CD14-positive monocyte (primary cell): ENCODE results near the gene UBASH3B. TPM values are rescaled to one million over a fixed set of nuclear protein-coding genes. Genes with fewer than 3 reads are reported as not detected.

Source experiments
- DNase-seq, 3 donors: peaks; one replicate each; pipeline ENCODE4 v3.0.0-alpha.2; 2011 to 2022
- H2AFZ ChIP-seq: 2 replicates; pipeline ENCODE4 v1.6.0; 2012; ENCODE audit warnings: mild to moderate bottlenecking, low read depth, low read length, inconsistent platforms; ENCODE audit not compliant: insufficient read depth, poor library complexity, severe bottlenecking
- H3K27ac ChIP-seq, 2 donors: 1 replicate in 1 of 2; 2 replicates in 1 of 2; pipeline ENCODE4 v1.5.1; 2012 to 2013; ENCODE audit warnings: low read length in 2 of 2, control low read depth in 1 of 2, inconsistent platforms in 1 of 2, low read depth in 1 of 2, mild to moderate bottlenecking in 1 of 2
- H3K27me3 ChIP-seq, 2 donors: one replicate each; pipeline versions ENCODE4 v1.6.0 to v1.6.1; 2011 to 2013; ENCODE audit warnings: low read length in 2 of 2; ENCODE audit not compliant: control insufficient read depth in 2 of 2, insufficient read depth in 2 of 2
- H3K36me3 ChIP-seq, 2 donors: replicated peaks in 1 of 2; 1 replicate in 1 of 2; 2 replicates in 1 of 2; pipeline versions ENCODE4 v1.5.1 to v1.6.1; 2012 to 2013; ENCODE audit warnings: low read length in 2 of 2, control low read depth in 1 of 2, inconsistent platforms in 1 of 2, mild to moderate bottlenecking in 1 of 2; ENCODE audit not compliant: insufficient read depth in 2 of 2, control insufficient read depth in 1 of 2
- H3K4me1 ChIP-seq, 2 donors: 1 replicate in 1 of 2; 2 replicates in 1 of 2; pipeline versions ENCODE4 v1.5.1 to v1.6.1; 2012 to 2013; ENCODE audit warnings: low read length in 2 of 2, control low read depth in 1 of 2, inconsistent platforms in 1 of 2, mild to moderate bottlenecking in 1 of 2, moderate library complexity in 1 of 2; ENCODE audit not compliant: insufficient read depth in 2 of 2, control insufficient read depth in 1 of 2
- H3K4me2 ChIP-seq: replicated peaks from 2 replicates; pipeline ENCODE3; 2012; ENCODE audit warnings: low read length, moderate library complexity, mild to moderate bottlenecking; ENCODE audit not compliant: poor library complexity, severe bottlenecking; ENCODE audit errors: extremely low read depth
- H3K4me3 ChIP-seq, 3 experiments: fragments of 200-600 bp in 1 of 3; sonication (generic) in 1 of 3; replicated peaks in 1 of 3; 1 replicate in 2 of 3; 2 replicates in 1 of 3; pipeline ENCODE4 v1.5.1; 2011 to 2013; ENCODE audit warnings: low read length in 3 of 3, mild to moderate bottlenecking in 3 of 3, control low read depth in 2 of 3, low read depth in 2 of 3, inconsistent platforms in 1 of 3, moderate library complexity in 1 of 3
- H3K79me2 ChIP-seq: 2 replicates; pipeline ENCODE4 v1.6.0; 2012; ENCODE audit warnings: mild to moderate bottlenecking, control low read depth, inconsistent platforms, low read length, moderate library complexity; ENCODE audit not compliant: insufficient read depth
- H3K9ac ChIP-seq: 2 replicates; pipeline ENCODE4 v1.6.0; 2017; ENCODE audit warnings: low read length, mild to moderate bottlenecking; ENCODE audit not compliant: insufficient read depth, poor library complexity, severe bottlenecking
- H3K9me3 ChIP-seq, 2 donors: replicated peaks in 1 of 2; 1 replicate in 1 of 2; 2 replicates in 1 of 2; pipeline versions ENCODE4 v1.5.1 to v1.6.1; 2012 to 2013; ENCODE audit warnings: low read length in 2 of 2, control low read depth in 1 of 2; ENCODE audit not compliant: control insufficient read depth in 1 of 2, insufficient read depth in 1 of 2
- H4K20me1 ChIP-seq: 2 replicates; pipeline ENCODE4 v1.6.0; 2012; ENCODE audit warnings: mild to moderate bottlenecking, low read length, control low read depth, moderate library complexity; ENCODE audit not compliant: insufficient read depth
- H3K27ac Mint-ChIP-seq, 7 donors: one replicate each; pipeline ENCODE4 v1.8.0; 2020; ENCODE audit warnings: mild to moderate bottlenecking in 7 of 7, mixed read lengths in 7 of 7, moderate library complexity in 6 of 7, inconsistent platforms in 2 of 7
- H3K27me3 Mint-ChIP-seq, 3 donors: one replicate each; pipeline ENCODE4 v1.8.0; 2021 to 2022; ENCODE audit warnings: low read depth in 3 of 3, mild to moderate bottlenecking in 3 of 3, mixed read lengths in 3 of 3, moderate library complexity in 3 of 3, inconsistent platforms in 1 of 3
- H3K36me3 Mint-ChIP-seq, 2 donors: one replicate each; pipeline ENCODE4 v1.8.0; 2020; ENCODE audit warnings: mixed read lengths in 2 of 2, inconsistent platforms in 1 of 2, mild to moderate bottlenecking in 1 of 2
- H3K4me1 Mint-ChIP-seq: one replicate; pipeline ENCODE4 v1.8.0; 2020; ENCODE audit warnings: mild to moderate bottlenecking, mixed read lengths
- H3K4me3 Mint-ChIP-seq, 2 donors: one replicate each; pipeline ENCODE4 v1.8.0; 2020; ENCODE audit warnings: mild to moderate bottlenecking in 2 of 2, mixed read lengths in 2 of 2, moderate library complexity in 1 of 2
- H3K9me3 Mint-ChIP-seq, 7 donors: one replicate each; pipeline ENCODE4 v1.8.0; 2020 to 2022; ENCODE audit warnings: mixed read lengths in 7 of 7, mild to moderate bottlenecking in 6 of 7, moderate library complexity in 6 of 7, inconsistent platforms in 2 of 7
- CTCF ChIP-seq: fragments of 200-600 bp; IDR thresholded peaks from one replicate; pipeline ENCODE4 v1.8.0; 2022; ENCODE audit warnings: antibody characterized with exemption, mild to moderate bottlenecking
- WGBS: methylation state at CpG from one replicate; pipeline ENCODE4 v1.1.5; 2013; ENCODE audit warnings: missing lambda C conversion rate; ENCODE audit not compliant: insufficient coverage; 5-methylcytosine and 5-hydroxymethylcytosine counted together
- intact Hi-C, 2 donors: fragments of 100-400 bp; cut with micrococcal nuclease; formaldehyde crosslinking; loops; one replicate each; pipeline versions ENCODE4 v1.15.0 to v1.15.1; 2023
- polyA plus RNA-seq, 3 donors: library from polyadenylated mRNA; depleted of rRNA in 1 of 3; unstranded in 2 of 3; stranded (reverse) in 1 of 3; fragments of 300-500 nt in 2 of 3; fragments of >200 nt in 1 of 3; fragmentation: Illumina TruSeq in 2 of 3; gene quantifications; 1 replicate in 2 of 3; 2 replicates in 1 of 3; pipeline ENCODE4 v1.2.3, GENCODE V29; 2012 to 2021

UBASH3B gene
- polyA plus RNA-seq, 3 donors, result 3.3 to 13.5 (median 7.1) TPM

DNA sequence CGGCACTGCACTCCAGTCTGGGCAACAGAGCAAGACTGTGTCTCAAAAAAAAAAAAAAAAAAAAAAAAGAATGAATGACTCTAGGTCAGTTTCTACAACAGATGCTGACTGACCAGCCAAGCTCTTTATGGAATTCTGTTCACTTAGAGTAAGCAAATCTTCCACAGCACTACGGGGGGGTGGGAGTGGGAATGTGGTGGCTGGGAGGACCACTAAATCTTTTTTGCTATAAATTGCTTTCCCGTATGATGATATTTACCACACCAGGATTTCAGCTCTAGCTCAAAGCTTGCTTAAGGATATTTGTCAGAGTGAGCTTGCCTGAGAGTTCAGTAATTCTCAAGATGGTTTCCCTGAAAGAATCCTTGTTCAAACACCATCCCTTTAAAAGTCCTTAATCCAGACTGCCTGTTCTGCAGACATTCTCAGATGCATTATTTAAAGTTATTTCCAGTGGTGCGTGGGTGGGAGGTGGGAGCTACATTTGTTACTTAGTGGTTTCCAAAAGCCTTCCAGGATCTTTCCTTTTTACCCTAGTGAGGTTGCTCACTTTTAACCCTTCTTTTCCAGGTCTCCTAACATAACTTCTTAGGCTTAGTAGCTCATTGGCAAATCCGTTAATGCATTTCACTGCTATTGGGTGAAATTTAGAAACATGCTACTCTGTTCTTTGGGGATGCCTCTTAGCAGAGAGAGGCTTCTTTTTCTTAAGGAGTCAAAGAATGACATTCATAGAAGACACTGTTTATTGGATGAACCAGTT lies 65.9 kb downstream of the UBASH3B start:
- Mint-ChIP-seq H3K27me3 (peaks cover 0 to 2% (median 1%) of the 10 kb centered on the region in 3 donors), H3K27ac (no peak overlapping the region), H3K9me3 (no peaks in the 10 kb centered on the region), H3K4me3 (no peak overlapping the region), H3K36me3 (peaks cover 16 to 18% of the 10 kb centered on the region in 2 donors), H3K4me1 (peaks cover 56% of the 10 kb centered on the region)
- H4K20me1 ChIP-seq, result no peaks in the 10 kb centered on the region
- no peaks in the 10 kb centered on the region for H3K27me3 ChIP-seq
- no peak for TF ChIP-seq CTCF
- no peak overlapping the region for H3K9ac ChIP-seq
- H3K4me1 ChIP-seq, result peaks cover 29 to 30% of the 10 kb centered on the region in 2 donors
- H3K4me2 ChIP-seq, result no peak overlapping the region
- H3K4me3 ChIP-seq, result no peak overlapping the region
- peaks cover 68% of the 10 kb centered on the region for H3K79me2 ChIP-seq
- DNase-seq, result no peak
- WGBS, result no CpG with 5 or more reads among the region's 5 CpGs
- H2AFZ ChIP-seq, result no peak overlapping the region
- H3K9me3 ChIP-seq, result no peaks in the 10 kb centered on the region
- H3K27ac ChIP-seq, result no peak overlapping the region
- H3K36me3 ChIP-seq, result no peaks in the 10 kb centered on the region
- intact Hi-C loops, result no loop called here

DNA sequence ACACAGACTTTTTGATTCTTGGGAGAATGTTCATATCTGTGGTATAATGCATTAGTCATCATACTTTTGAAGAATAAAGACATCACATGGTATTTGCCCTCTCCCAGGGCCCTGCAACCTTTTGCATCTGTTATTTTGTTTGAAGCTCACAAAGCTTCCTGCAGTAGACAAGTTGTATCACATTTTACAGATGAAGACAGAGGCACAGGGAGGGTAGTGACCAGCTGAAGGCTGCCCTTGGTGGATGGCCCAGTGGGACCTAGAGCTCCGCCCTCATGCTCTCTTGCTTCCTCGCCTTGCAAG lies 66.4 kb downstream of the UBASH3B start:
- Mint-ChIP-seq H3K4me3 (no peak overlapping the region), H3K36me3 (peaks cover 16 to 18% of the 10 kb centered on the region in 2 donors), H3K4me1 (peaks cover 56% of the 10 kb centered on the region), H3K27ac (no peak overlapping the region), H3K9me3 (no peaks in the 10 kb centered on the region), H3K27me3 (peaks cover under 1 to 2% (median 1%) of the 10 kb centered on the region in 3 donors)
- H3K27ac ChIP-seq, result no peak overlapping the region
- no peaks in the 10 kb centered on the region for H4K20me1 ChIP-seq
- no peak overlapping the region for H3K4me3 ChIP-seq
- no peak overlapping the region for H2AFZ ChIP-seq
- H3K9me3 ChIP-seq, result no peaks in the 10 kb centered on the region
- no peak overlapping the region for H3K4me2 ChIP-seq
- intact Hi-C loops, result no loop called here
- H3K79me2 ChIP-seq, result peaks cover 69% of the 10 kb centered on the region
- H3K4me1 ChIP-seq, result peaks cover 29 to 30% of the 10 kb centered on the region in 2 donors
- no peak overlapping the region for H3K9ac ChIP-seq
- no peak for DNase-seq
- H3K27me3 ChIP-seq, result no peaks in the 10 kb centered on the region
- no peaks in the 10 kb centered on the region for H3K36me3 ChIP-seq
- no peak for TF ChIP-seq CTCF
- WGBS, result 96% methylated on average over 2 of the region's 2 CpGs
